ENCODE data around the gene SSTR3.

The SSTR3 gene

GRCh38 chr22:37229012-37229804 is 16.9 kb upstream of the SSTR3 start:
- peak; percentile 46 for DNase-seq (ENCODE audit: low read depth)

GRCh38 chr22:37228106-37229011 is 16.1 kb upstream of the SSTR3 start:
- DNase-seq (ENCODE audit: low read depth): no peak

GRCh38 chr22:37226514-37226913 is 14.2 kb upstream of the SSTR3 start:
- DNase-seq (ENCODE audit: low read depth): no peak

GRCh38 chr22:37226087-37226486 is 13.8 kb upstream of the SSTR3 start:
- no peak for DNase-seq (ENCODE audit: low read depth)

- no peak for DNase-seq (ENCODE audit: low read depth)
These were observed 13.2 kb upstream of the SSTR3 start for GRCh38 chr22:37225481-37225880.

- no peak for DNase-seq (ENCODE audit: low read depth)
These were observed 12.6 kb upstream of the SSTR3 start for GRCh38 chr22:37224757-37225420.

GRCh38 chr22:37223965-37224551 is 11.8 kb upstream of the SSTR3 start:
- DNase-seq (ENCODE audit: low read depth): no peak

- no peak for DNase-seq (ENCODE audit: low read depth)
These were observed 10.2 kb upstream of the SSTR3 start for GRCh38 chr22:37222440-37222971.

GRCh38 chr22:37221424-37222333 is 9.4 kb upstream of the SSTR3 start:
- DNase-seq (ENCODE audit: low read depth): no peak

GRCh38 chr22:37220543-37220981 is 8.3 kb upstream of the SSTR3 start:
- no peak for DNase-seq (ENCODE audit: low read depth)

- no peak for DNase-seq (ENCODE audit: low read depth)
These were observed 7.3 kb upstream of the SSTR3 start for GRCh38 chr22:37219533-37219932.

- DNase-seq (ENCODE audit: low read depth): no peak
These were observed 6.6 kb upstream of the SSTR3 start for GRCh38 chr22:37218771-37219411.

GRCh38 chr22:37218399-37218770 is 6.1 kb upstream of the SSTR3 start:
- no peak for DNase-seq (ENCODE audit: low read depth)

- no peak for DNase-seq (ENCODE audit: low read depth)
These were observed 3.6 kb upstream of the SSTR3 start for GRCh38 chr22:37215890-37216289.

- no peak for DNase-seq (ENCODE audit: low read depth)
These were observed 2.4 kb upstream of the SSTR3 start for GRCh38 chr22:37214731-37215030.

- DNase-seq (ENCODE audit: low read depth): no peak
These were observed 1.9 kb upstream of the SSTR3 start for GRCh38 chr22:37213941-37214730.

GRCh38 chr22:37213218-37213855 is 1.1 kb upstream of the SSTR3 start:
- no peak for DNase-seq (ENCODE audit: low read depth)

GRCh38 chr22:37211866-37212173 is 457 bp downstream of the SSTR3 start:
- no peak for DNase-seq (ENCODE audit: low read depth)

GRCh38 chr22:37211075-37211865 is 1.0 kb downstream of the SSTR3 start:
- DNase-seq (ENCODE audit: low read depth): no peak
